Right atrium auricular region (tissue), 2 donors: Measurements from ENCODE around the gene ALOX12. TPM values are rescaled to one million over a fixed set of nuclear protein-coding genes. Genes with fewer than 3 reads are reported as not detected.

Source experiments
- DNase-seq: peaks from one replicate; pipeline ENCODE4 v3.0.0-alpha.2; 2019; ENCODE audit warnings: low spot score
- H3K27ac ChIP-seq, 2 donors: fragments of 200-600 bp; sonication (generic); 1 replicate in 1 of 2; 2 replicates in 1 of 2; pipeline ENCODE4 v1.5.1; 2016 to 2019
- H3K27me3 ChIP-seq, 2 donors: fragments of 200-600 bp; sonication (generic); one replicate each; pipeline versions ENCODE4 v1.5.1 to v1.6.0; 2017 to 2019
- H3K36me3 ChIP-seq: fragments of 200-600 bp; sonication (generic); one replicate; pipeline ENCODE4 v1.5.1; 2016
- H3K4me1 ChIP-seq, 2 donors: fragments of 200-600 bp; sonication (generic); one replicate each; pipeline versions ENCODE4 v1.5.1 to v1.6.0; 2017 to 2019
- H3K4me3 ChIP-seq, 2 donors: fragments of 200-600 bp; sonication (generic); 1 replicate in 1 of 2; 2 replicates in 1 of 2; pipeline ENCODE4 v1.5.1; 2017 to 2019; ENCODE audit warnings: mild to moderate bottlenecking in 1 of 2, moderate library complexity in 1 of 2
- H3K9me3 ChIP-seq, 2 donors: fragments of 200-600 bp; sonication (generic); one replicate each; pipeline ENCODE4 v1.5.1; 2019
- total RNA-seq, 2 donors: library from RNA; depleted of rRNA; stranded (reverse); fragments of >200 nt; gene quantifications; one replicate each; pipeline ENCODE4 v1.1.0, GENCODE V29; 2016
- TF ChIP-seq, protein P1 (sequence below), 2 donors: fragments of 200-600 bp; sonication (generic); IDR thresholded peaks; one replicate each; pipeline ENCODE4 v1.5.1; 2019; ENCODE audit warnings: antibody characterized with exemption in 2 of 2

ALOX12 gene
- total RNA-seq, 2 donors from 2014 or later, result 0.47 TPM; not detected in 1

DNA sequence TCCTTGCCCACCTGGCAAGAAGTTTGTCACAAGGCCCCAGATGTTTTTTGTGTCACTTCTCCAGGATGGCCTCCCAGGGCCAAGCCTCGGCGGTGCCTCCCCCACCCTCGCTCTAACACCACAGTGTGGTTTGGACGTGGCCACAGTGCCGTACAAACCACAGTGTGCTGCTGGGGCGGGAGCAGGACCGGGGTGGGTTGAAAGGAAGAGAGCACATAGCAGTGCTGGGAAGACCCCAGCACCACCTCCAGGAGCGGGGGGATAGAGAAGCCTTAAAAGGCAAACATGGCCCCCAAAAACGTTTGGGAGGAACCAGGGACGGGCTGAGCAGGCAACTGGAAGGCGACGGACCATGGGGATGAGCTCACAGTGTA, 22.0 kb downstream of the ALOX12 start:
- Histone ChIP-seq H3K9me3 (no peaks in the 10 kb centered on the region), H3K27ac (peak overlapping the region; percentile 85 to 87), H3K4me3 (peak overlapping the region in 1 of 2 donors; percentile 58), H3K27me3 (peaks cover 0 to 5% of the 10 kb centered on the region in 2 donors), H3K4me1 (peaks cover 0 to 76% of the 10 kb centered on the region in 2 donors), H3K36me3 (peaks cover 7% of the 10 kb centered on the region)
- TF ChIP-seq, protein P1, sequence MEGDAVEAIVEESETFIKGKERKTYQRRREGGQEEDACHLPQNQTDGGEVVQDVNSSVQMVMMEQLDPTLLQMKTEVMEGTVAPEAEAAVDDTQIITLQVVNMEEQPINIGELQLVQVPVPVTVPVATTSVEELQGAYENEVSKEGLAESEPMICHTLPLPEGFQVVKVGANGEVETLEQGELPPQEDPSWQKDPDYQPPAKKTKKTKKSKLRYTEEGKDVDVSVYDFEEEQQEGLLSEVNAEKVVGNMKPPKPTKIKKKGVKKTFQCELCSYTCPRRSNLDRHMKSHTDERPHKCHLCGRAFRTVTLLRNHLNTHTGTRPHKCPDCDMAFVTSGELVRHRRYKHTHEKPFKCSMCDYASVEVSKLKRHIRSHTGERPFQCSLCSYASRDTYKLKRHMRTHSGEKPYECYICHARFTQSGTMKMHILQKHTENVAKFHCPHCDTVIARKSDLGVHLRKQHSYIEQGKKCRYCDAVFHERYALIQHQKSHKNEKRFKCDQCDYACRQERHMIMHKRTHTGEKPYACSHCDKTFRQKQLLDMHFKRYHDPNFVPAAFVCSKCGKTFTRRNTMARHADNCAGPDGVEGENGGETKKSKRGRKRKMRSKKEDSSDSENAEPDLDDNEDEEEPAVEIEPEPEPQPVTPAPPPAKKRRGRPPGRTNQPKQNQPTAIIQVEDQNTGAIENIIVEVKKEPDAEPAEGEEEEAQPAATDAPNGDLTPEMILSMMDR (IDR thresholded peaks at IDR 0.05), result no peak
- no peak for DNase-seq

DNA sequence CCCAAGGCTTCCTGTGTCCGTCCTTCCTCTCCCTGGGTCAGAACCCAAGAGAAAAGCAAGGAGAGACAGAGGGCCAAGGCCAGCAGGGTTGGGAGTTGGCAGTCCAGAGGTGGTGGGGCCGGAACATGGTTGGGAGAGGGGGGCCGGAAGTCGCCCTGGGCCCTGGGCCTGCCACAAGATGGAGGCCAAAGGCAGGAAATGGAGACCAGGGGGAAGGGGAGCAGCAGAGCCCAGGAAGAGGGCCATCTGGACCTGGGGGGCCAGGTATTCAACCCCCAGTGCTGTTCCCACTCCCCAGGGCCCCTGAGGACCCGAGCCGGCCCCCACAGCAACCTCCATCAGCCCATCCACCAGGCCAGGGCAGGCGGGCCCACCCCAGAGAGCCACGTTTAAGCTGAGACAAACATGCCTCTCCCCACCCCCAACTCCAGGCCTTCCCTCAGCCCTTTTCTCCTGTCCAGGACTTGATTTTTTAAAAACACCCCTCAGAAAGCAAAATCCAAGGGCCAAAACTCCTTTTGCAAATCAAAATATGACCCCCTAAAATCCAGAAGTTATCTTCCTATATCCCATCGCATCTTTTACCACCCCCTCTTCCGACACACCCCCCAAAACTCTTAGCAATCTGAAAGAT, 22.6 kb downstream of the ALOX12 start:
- no peaks in the 10 kb centered on the region for H3K9me3 ChIP-seq
- H3K27me3 ChIP-seq, result peaks cover 0 to 5% of the 10 kb centered on the region in 2 donors
- H3K4me3 ChIP-seq, result peak overlapping the region; percentile 58 to 60
- H3K36me3 ChIP-seq, result peaks cover 7% of the 10 kb centered on the region
- peaks cover 0 to 72% of the 10 kb centered on the region in 2 donors for H3K4me1 ChIP-seq
- DNase-seq, result peak; percentile 80
- peak overlapping the region; percentile 85 to 87 for H3K27ac ChIP-seq
- TF ChIP-seq, protein P1 (IDR thresholded peaks at IDR 0.05), result no peak

DNA sequence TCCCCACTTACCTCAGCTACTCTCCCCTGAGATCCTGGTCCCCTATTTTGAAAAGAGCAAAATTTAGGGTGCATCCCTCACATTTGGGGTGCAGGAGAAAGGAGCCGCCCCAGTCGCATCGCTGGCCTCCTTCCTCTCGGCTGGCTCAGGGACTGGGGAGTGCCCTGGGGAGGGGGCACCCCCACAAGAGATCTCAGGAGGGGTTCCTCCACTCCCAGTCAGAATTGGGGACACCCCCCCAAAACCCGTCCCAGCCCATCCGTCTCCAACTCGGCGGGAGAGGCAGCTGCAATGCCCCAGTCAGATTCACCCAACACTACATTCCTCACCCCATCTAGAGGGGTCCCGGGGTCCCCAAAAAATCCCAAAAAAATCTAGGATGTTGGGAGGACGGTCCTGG, 23.5 kb downstream of the ALOX12 start:
- TF ChIP-seq, protein P1 (IDR thresholded peaks at IDR 0.05), result no peak
- Histone ChIP-seq H3K9me3 (no peaks in the 10 kb centered on the region), H3K4me1 (peaks cover 0 to 63% of the 10 kb centered on the region in 2 donors), H3K36me3 (peaks cover 7% of the 10 kb centered on the region), H3K4me3 (peak overlapping the region; percentile 58 to 60), H3K27me3 (peaks cover 0 to 5% of the 10 kb centered on the region in 2 donors), H3K27ac (peak overlapping the region; percentile 85 to 87)
- DNase-seq, result no peak

DNA sequence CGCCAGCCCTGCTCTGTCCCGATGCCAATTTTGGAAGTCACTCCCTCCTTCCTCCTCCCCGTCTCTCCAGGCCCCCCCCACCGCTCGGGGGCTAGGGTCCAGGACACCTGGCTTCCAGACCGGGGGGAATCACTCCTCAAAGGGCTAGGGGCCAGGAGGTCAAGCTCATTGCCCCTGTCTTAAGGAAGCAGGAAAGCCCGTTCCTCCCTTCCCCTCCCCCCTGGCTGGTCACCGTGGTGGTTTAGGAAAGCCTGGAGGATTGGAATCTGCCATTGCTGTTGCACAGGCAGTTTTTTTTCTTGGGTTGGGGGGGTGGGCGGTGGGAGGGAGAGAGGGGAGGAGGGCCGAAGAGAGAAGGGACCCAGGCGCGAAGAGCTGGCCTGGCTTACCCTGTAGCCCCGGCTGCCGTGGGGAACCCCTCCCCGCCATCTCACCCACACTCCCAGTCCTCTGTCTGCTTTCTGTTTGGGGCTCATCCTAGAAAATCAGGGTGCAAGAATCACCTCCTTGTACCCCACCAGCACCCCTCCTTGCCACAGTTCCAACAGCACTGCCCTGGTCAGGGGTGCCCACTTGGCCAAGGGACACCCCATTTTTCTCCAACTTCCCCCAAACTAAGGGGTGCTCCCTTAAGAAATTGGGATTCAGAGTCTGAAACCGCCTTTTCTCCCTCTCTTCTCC, 24.1 kb downstream of the ALOX12 start:
- DNase-seq, result no peak
- TF ChIP-seq, protein P1 (IDR thresholded peaks at IDR 0.05), result no peak
- Histone ChIP-seq H3K9me3 (no peaks in the 10 kb centered on the region), H3K4me1 (peaks cover 0 to 67% of the 10 kb centered on the region in 2 donors), H3K4me3 (peak overlapping the region; percentile 58 to 60), H3K27me3 (peaks cover 0 to 5% of the 10 kb centered on the region in 2 donors), H3K36me3 (peaks cover 7% of the 10 kb centered on the region), H3K27ac (peak overlapping the region; percentile 85 to 87)

DNA sequence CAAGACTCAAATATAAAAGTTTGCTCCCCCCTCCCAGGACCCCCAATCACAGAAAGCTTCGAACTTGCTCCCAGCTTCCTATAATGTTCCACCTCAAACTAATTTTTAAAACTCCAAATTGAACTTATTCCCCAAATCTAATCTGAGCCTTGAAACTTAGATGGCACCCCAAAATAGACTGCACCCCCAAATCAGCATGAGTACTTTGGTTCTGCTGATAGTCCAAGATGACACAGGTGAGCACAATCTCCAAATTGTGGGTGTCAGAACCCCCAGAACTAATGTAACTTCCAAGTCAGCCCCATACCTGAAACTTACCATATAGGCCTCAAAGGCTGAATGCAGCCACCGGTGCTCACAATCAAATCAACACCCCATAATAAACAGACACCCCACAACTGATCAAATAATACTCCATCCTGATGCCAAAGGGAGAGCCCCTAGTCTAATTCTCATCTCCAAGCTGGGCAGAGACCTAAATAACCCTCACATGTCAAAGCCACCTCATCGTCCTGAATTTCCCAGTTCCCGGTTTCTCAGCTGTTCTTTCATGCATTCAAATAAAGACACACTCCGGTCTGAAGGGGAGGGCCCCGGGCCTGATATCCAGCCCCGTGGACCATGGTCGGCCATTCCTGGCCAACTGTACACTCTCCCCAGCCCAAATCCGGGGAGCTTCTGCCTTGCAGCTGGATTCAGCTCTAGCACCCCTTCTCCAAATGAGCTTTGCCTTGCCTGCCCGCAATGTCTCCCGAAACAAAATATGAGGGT, 25.2 kb downstream of the ALOX12 start:
- H3K4me1 ChIP-seq, result peaks cover 0 to 60% of the 10 kb centered on the region in 2 donors

More for the DNA sequence above, 25.2 kb downstream of the ALOX12 start:
- TF ChIP-seq, protein P1 (IDR thresholded peaks at IDR 0.05), result no peak
- H3K36me3 ChIP-seq, result peaks cover 7% of the 10 kb centered on the region
- H3K27ac ChIP-seq, result peak overlapping the region; percentile 85 to 87
- no peaks in the 10 kb centered on the region for H3K9me3 ChIP-seq
- peak overlapping the region in 1 of 2 donors; percentile 47 for H3K4me3 ChIP-seq
- peaks cover 0 to 5% of the 10 kb centered on the region in 2 donors for H3K27me3 ChIP-seq
- DNase-seq, result no peak
